Retinal pigment epithelial cell (primary cell): ENCODE data around the gene ACP4.

Experiments used
- DNase-seq: peaks from one replicate; pipeline ENCODE4 v3.0.0-alpha.2; 2010; ENCODE audit warnings: low read depth
- H3K4me3 ChIP-seq: 2 replicates; pipeline ENCODE4 v1.5.1; 2011; ENCODE audit warnings: mild to moderate bottlenecking, low read length, control low read depth, moderate library complexity
- CTCF ChIP-seq: conservative IDR thresholded peaks from 2 replicates; pipeline ENCODE4 v1.5.1; 2011; ENCODE audit warnings: low read depth, low read length, control low read depth, inconsistent platforms

The ACP4 gene

DNA sequence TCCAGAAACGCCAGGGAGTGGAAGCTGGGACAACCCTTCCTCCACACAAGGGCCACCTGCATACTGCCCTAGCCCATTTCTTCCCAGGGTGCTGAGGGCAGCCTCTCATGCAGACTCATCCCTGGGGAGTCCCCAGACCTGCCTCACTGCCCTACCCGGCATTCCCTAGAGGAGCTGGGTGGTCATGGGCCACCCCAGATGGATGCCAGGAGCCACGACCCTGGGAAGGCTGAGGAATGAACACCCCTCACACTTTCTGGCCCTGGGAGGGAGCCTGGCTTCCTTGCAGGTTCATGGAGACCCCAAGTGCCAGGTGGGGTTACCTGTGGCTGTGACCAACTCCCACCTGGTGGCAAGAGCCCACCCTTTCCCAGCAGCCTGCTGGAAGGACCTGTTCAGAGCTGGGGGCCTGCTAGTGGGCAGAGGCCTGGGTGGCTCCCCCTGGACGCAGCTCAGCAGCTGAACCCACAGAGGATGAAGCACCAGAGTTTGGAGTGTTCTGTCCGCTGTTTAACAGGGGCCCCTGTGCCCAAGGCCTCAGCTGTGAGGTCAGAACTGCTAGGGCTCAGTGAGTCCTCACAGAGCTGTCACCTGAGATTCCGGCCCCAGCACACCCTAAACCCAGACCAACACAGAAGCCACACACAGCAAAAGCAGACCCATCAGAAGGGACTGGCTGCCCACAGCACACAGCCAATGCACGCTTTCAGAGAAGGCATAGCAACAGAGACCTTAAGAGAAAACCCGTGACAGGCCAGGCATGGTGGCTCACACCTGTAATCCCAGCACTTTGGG is 6.6 kb downstream of the ACP4 start:
- no peak for DNase-seq
- no peak overlapping the region for H3K4me3 ChIP-seq
- TF ChIP-seq CTCF: no peak

- no peak for DNase-seq
- no peak for TF ChIP-seq CTCF
- H3K4me3 ChIP-seq: no peak overlapping the region
Measured at GRCh38 chr19:50797429-50797780, 7.2 kb downstream of the ACP4 start.

DNA sequence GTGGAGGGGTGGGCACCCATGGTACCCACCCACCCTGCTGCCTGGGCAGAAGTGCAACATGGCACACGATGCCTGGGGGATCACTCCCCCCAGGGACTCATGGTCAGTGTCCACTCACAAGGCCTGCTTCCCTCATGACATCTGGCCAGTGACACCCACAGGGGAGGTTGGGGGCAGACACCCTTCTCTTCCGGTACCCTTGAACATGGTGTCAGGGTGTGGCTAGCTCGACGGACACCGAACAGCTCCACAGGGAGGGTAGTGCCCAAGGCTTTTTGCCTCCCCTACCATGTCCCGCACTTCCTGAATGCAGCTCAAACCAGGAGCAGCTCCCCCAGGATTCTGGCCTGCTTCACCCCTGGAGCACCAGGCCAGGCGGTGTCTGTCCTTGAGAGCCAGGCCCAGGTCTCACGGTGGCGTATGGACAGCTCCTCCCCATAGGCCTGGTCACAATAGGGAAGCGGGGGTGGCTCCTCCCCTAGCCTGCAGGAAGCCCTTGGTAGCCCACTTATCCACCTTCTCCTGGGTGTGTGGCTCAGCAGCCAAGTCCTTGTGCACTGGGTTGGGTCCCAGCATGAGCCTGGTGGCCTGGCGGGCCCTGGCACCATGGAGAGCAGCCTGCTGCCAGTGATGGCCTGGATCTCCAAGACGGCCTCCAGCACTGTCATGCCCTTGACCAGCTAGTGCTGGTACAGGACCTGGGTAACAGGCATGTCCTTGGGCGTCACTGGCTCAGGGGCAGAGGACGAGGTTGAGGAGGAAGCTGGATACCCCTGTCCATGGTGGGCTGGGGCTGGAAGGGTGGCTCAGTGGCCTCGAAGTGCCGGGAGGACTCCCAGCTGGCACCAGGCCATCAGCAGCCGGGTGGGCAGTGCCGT is 7.8 kb downstream of the ACP4 start:
- TF ChIP-seq CTCF: no peak
- H3K4me3 ChIP-seq: no peak overlapping the region
- no peak for DNase-seq

DNA sequence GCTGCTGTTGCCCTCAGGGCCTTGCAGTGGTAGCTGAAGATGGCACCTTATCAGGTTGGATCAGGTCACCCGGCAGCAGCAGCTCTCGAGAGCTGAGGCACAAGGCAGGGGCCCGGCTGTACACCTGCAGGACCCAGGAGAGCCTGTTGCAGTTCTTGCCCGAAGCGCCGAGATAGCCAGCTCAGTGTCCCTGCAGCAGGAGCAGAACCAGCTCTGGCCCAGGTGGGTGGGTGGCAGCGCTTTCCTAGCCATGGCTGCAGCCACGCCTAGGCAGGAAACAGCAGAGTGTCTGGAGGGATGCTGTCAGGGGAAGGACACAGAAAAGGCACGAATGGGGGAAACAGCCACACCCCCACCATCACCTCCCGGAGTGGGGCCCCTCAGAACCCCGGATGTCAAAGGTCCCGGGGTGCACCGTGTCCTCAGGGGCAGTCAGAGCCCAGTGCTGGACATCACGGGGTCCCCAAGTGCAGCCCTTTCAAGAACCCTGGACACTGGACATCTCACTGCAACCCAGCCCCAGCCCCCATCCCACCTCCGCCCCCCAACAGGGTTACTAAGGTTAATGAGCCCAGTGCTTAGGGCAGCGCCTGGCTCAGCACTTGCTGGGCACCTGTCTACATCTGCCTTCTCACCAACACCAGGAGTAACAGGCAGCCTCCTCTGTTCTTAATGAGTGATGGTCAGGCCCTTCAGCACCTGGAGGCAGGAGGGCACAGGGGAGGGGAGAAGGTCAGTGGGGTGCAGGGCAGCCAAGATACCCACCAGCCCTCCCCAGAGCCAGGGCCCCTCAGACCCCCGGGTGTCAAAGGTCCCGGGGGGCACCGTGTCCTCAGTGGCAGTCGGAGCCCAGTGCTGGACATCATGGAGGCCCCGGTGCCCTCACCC is 8.7 kb downstream of the ACP4 start:
- DNase-seq: no peak
- no peak overlapping the region for H3K4me3 ChIP-seq
- TF ChIP-seq CTCF: no peak

DNA sequence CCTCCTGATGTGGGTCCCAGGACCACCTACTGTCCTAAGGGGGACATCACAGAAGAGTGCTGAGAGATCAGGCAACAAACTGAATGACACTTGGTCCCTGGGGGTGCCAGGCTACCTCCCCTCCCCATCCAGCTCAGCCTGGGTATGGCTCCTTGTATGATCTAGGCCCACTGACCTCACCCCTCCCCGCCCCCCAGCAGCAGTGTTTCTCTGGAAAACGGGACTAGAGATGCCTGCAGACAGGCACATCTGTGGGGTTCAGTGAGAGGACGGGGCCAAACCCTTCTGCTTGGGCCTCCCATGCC is 9.3 kb downstream of the ACP4 start:
- no peak for TF ChIP-seq CTCF
- no peak overlapping the region for H3K4me3 ChIP-seq
- no peak for DNase-seq

GRCh38 chr19:50801107-50801506 is 10.9 kb downstream of the ACP4 start:
- DNase-seq: no peak
- H3K4me3 ChIP-seq: no peak overlapping the region
- TF ChIP-seq CTCF: no peak
